ENCODE results near the gene RPP14.

DNA sequence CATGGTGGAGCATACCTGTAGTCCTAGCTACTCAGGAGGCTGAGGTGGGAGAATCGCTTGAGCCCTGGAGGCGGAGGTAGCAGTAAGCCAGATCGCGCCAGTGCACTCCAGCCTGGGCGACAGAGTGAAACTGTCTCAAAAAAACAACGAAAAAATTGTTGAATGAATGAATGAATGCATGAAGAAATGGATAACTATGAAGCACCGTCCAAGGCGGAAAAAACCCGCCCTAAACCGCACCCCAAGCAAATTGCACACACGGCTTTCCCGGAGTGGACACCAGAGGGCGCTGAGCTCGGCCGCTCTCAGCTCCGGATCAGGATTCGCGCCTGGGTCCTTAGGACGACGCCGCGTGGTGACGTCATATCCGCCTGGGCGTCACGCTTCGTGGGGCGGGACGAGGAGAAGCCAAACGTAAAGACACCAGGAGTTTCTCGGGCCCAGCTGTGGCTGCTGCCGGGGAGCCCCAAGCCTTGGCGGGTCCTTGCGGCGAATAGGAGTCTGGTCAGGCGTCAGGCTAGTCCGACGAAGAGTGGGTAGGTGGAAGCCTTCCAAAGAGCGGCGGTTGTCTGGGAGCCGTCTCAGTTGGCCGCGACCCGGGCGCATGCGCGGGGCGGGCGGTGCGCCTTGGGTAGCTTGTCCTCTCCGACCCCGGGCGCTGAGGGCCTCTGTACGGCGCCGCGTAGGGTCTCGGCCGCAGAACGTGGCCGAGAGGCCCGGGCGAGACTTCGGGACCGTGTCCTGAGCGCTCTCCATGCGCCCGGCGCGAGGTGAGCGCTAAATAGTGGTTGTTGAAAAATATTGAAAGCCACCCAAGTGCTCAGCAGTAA lies at the start of gene RPP14, which contains the start of gene HTD2:
- TF ChIP-seq, protein P1, sequence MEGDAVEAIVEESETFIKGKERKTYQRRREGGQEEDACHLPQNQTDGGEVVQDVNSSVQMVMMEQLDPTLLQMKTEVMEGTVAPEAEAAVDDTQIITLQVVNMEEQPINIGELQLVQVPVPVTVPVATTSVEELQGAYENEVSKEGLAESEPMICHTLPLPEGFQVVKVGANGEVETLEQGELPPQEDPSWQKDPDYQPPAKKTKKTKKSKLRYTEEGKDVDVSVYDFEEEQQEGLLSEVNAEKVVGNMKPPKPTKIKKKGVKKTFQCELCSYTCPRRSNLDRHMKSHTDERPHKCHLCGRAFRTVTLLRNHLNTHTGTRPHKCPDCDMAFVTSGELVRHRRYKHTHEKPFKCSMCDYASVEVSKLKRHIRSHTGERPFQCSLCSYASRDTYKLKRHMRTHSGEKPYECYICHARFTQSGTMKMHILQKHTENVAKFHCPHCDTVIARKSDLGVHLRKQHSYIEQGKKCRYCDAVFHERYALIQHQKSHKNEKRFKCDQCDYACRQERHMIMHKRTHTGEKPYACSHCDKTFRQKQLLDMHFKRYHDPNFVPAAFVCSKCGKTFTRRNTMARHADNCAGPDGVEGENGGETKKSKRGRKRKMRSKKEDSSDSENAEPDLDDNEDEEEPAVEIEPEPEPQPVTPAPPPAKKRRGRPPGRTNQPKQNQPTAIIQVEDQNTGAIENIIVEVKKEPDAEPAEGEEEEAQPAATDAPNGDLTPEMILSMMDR (conservative IDR thresholded peaks at IDR 0.05; ENCODE audit: low read length): peak; percentile 87
- TF ChIP-seq EZH2phosphoT487 (IDR thresholded peaks at IDR 0.05; ENCODE audit: borderline replicate concordance, low read depth, low read length): no peak

Measured in OCI-LY7 (cell line).